WI38 (cell line): Measurements from ENCODE around the gene SEPHS2.
"Not testable (repeated sequence)": the region's sequence is repeated elsewhere in the genome, so short reads cannot be mapped to it uniquely, and the experiment has no call there.

Experiments
- H3K4me3 ChIP-seq: 2 replicates; pipeline ENCODE4 v1.5.1; 2011; ENCODE audit warnings: low read depth, mild to moderate bottlenecking, control low read depth, low read length
- CTCF ChIP-seq: IDR thresholded peaks from 2 replicates; pipeline ENCODE4 v1.5.1; 2012; ENCODE audit warnings: low read depth, mild to moderate bottlenecking, control low read depth, low read length

Gene SEPHS2

GRCh38 chr16:30464078-30464477 is 18.4 kb upstream of the SEPHS2 start:
- no peak for TF ChIP-seq CTCF
- no peak overlapping the region for H3K4me3 ChIP-seq

- not testable (repeated sequence) for H3K4me3 ChIP-seq
Measured at GRCh38 chr16:30461426-30461825, 15.8 kb upstream of the SEPHS2 start.

- no peak overlapping the region for H3K4me3 ChIP-seq
- TF ChIP-seq CTCF = no peak
Measured at GRCh38 chr16:30459456-30459855, 13.8 kb upstream of the SEPHS2 start.

GRCh38 chr16:30458561-30459394 is 13.1 kb upstream of the SEPHS2 start:
- no peak overlapping the region for H3K4me3 ChIP-seq
- no peak for TF ChIP-seq CTCF

GRCh38 chr16:30457743-30458560 is 12.3 kb upstream of the SEPHS2 start:
- no peak overlapping the region for H3K4me3 ChIP-seq

GRCh38 chr16:30457256-30457655 is 11.6 kb upstream of the SEPHS2 start:
- no peak overlapping the region for H3K4me3 ChIP-seq
- no peak for TF ChIP-seq CTCF

More at GRCh38 chr16:30457743-30458560, 12.3 kb upstream of the SEPHS2 start:
- TF ChIP-seq CTCF = no peak

- H3K4me3 ChIP-seq = no peak overlapping the region
- no peak for TF ChIP-seq CTCF
Measured at GRCh38 chr16:30456302-30456701, 10.6 kb upstream of the SEPHS2 start.

GRCh38 chr16:30452709-30453580 is 7.3 kb upstream of the SEPHS2 start:
- H3K4me3 ChIP-seq = not testable (repeated sequence)
